ENCODE results near the gene SNCAIP.

The SNCAIP gene

DNA sequence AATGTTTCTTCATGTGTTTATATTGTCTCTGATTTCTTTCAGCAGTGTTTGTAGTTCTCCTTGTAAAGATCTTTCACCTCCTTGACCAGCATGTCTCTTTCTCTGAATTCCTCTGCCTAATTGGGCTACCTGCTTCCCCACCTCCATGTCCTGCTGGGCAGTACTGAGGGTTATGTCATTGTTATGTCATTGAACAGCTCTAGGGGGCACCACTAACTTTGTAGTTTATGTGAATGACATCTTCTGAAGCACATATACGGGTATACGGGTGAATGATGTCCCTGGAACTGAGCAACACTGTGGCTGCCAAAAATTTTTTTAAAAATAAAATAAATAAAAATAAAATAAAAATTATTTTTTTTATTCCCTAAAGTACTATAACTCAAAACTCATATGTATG, 16.9 kb upstream of the SNCAIP start:
- Histone ChIP-seq H3K9me3 (no peaks in the 10 kb centered on the region), H3K9ac (no peak overlapping the region), H3K36me3 (no peaks in the 10 kb centered on the region), H3K27me3 (no peaks in the 10 kb centered on the region), H3K4me1 (no peaks in the 10 kb centered on the region), H4K20me1 (no peaks in the 10 kb centered on the region), H3K4me3 (no peak overlapping the region), H3K4me2 (no peak overlapping the region), H3K27ac (no peak overlapping the region)
- TF ChIP-seq Cebpa-rat (IDR thresholded peaks at IDR 0.05) = no peak

DNA sequence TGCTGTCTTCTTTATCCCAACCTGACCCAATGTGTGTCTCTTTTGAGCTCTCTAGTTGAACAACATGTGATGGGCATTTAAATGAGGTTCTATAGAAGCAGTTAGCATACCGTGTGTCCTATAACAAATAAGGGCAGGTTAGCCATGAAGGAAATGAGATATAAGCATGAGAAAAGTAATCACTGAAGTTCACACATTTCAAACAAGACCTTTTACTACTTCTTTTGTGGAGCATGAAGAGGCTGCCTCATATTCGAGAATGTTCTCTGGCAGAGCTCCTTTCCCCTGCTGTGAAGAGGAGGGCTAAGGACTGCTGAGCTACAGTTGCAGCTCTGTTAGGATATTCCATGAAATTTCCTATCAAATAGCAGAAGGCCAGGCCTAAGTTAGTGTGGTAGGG, 15.2 kb upstream of the SNCAIP start:
- Histone ChIP-seq H3K27ac (no peak overlapping the region), H3K9me3 (no peaks in the 10 kb centered on the region), H3K9ac (no peak overlapping the region), H3K4me3 (no peak overlapping the region), H3K4me1 (no peaks in the 10 kb centered on the region), H3K27me3 (no peaks in the 10 kb centered on the region), H3K36me3 (no peaks in the 10 kb centered on the region), H3K4me2 (no peak overlapping the region), H4K20me1 (no peaks in the 10 kb centered on the region)
- TF ChIP-seq Cebpa-rat (IDR thresholded peaks at IDR 0.05) = no peak

DNA sequence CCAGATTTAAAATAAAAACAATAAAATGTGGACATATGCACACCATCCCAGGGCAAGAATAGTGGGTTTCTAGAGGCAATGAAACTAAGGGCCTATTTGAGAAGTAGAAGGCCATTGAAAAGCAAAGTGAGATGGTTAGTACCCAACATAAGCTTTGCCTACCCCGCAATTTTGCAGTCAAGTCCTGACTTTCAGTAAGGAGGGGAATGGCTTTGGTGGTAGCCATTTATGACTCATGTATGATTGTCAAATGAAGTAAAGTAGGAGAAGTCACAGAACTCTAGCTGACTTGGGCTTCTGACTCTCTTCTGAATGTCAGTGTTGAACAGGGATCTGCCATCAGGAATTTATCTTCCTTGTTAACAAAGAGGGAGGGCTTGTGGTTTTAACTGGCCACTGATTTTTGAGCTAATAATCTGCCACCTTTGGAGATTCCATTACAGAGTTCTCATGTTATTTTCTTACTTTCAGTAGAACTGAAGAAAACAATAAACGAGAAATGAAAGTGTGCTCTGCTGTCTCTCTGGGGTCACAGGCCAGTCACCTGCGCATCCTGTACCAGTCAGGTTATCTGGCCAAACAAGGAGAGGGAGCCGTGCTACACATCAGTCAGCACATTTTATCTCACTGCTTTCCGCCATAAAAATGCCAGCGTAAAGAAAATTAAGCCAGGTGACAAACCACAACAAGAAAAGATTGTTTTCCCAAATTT, 14.3 kb upstream of the SNCAIP start:
- Histone ChIP-seq H3K4me1 (no peaks in the 10 kb centered on the region), H3K27ac (no peak overlapping the region), H3K27me3 (no peaks in the 10 kb centered on the region), H3K36me3 (no peaks in the 10 kb centered on the region), H4K20me1 (no peaks in the 10 kb centered on the region), H3K9me3 (no peaks in the 10 kb centered on the region), H3K9ac (no peak overlapping the region), H3K4me2 (no peak overlapping the region), H3K4me3 (no peak overlapping the region)
- TF ChIP-seq Cebpa-rat (IDR thresholded peaks at IDR 0.05) = no peak

DNA sequence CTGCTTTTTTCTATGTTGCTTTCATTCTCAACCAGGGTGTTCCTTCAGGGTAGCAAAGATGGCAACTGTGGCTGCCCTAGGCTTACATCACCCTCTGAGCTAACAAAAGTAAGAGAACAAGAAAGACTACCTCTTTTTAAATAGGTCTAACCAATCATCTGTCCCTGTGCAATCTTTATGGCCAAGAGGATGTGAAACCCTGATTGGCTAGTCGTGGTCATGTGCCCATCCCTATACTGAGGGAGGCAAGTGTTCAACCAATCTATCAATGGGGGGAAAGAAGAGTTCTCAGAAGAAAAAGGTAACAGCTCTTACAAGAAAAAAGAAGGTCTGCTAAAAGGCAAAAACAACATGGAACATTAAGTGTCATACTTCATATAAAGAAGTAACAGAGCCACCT, 11.7 kb upstream of the SNCAIP start:
- H3K4me2 ChIP-seq = no peak overlapping the region
- H3K27ac ChIP-seq = no peak overlapping the region
- no peaks in the 10 kb centered on the region for H3K27me3 ChIP-seq

DNA sequence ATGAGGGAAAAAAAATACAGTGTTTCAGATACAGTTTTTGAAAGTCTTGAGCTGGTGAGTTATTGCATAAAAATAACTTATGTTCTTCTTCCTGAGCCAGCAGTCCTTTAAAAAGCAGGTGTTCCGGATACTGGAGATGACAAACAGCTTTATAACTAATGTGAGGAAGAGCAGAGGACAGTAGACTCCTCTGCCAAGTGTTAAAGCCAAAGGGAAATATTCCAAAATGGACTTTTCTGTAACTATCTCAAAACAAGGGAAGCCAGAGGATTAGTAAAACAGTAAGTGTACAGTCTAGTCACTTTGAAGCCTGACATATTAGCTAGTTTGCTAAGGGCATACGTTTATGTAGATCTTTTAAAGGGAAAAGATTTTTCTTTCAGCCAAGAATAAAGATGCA, 11.0 kb upstream of the SNCAIP start:
- Histone ChIP-seq H3K9me3 (no peaks in the 10 kb centered on the region), H3K9ac (no peak overlapping the region), H3K27me3 (no peaks in the 10 kb centered on the region), H3K4me1 (no peaks in the 10 kb centered on the region), H3K27ac (no peak overlapping the region), H3K4me3 (no peak overlapping the region), H3K4me2 (no peak overlapping the region), H3K36me3 (no peaks in the 10 kb centered on the region), H4K20me1 (no peaks in the 10 kb centered on the region)
- no peak for TF ChIP-seq Cebpa-rat (IDR thresholded peaks at IDR 0.05)

More for the DNA sequence above, 11.7 kb upstream of the SNCAIP start:
- no peaks in the 10 kb centered on the region for H4K20me1 ChIP-seq
- TF ChIP-seq Cebpa-rat (IDR thresholded peaks at IDR 0.05) = no peak
- no peak overlapping the region for H3K9ac ChIP-seq
- H3K4me3 ChIP-seq = no peak overlapping the region
- H3K4me1 ChIP-seq = no peaks in the 10 kb centered on the region
- H3K9me3 ChIP-seq = no peaks in the 10 kb centered on the region
- H3K36me3 ChIP-seq = no peaks in the 10 kb centered on the region

DNA sequence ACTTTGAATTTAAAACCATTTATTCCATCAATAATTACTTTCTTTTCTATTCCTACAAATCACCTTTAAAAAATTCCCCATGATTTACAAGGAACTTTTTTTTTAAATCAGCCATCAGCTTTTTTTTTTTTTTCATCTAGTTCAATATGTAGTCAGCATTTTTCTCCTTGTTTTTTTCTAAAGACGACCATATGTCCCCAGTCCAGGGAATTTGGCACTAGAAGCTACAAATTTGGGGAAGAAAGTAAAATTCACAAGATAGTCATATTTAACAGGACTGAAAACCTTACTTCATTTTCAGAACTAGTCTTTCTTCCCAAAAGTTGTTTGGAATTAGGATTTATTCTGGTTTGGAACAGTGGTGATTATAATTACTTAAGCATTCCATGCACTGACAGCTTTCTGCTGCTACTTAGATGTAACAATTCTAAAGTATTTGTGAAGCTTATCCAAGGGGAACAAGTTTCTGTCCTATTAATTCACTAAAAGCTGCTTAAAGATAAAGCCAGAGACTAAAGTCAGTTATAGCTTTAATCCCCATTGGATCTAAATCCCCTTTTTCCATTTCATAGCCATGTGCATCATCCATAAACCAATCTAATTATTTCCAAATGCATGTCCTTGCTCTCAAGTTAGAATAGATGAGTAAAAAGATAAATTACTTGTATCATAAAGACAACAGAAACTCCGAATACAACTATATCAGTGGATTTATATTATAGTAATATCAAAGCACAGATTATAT, 7.4 kb upstream of the SNCAIP start:
- Histone ChIP-seq H3K4me2 (no peak overlapping the region), H3K36me3 (no peaks in the 10 kb centered on the region), H4K20me1 (no peaks in the 10 kb centered on the region), H3K27me3 (no peaks in the 10 kb centered on the region; the same call in 1 of the 2 replicates), H3K9ac (no peak overlapping the region), H3K4me1 (no peaks in the 10 kb centered on the region), H3K27ac (no peak overlapping the region), H3K4me3 (no peak overlapping the region), H3K9me3 (no peaks in the 10 kb centered on the region)
- no peak for TF ChIP-seq Cebpa-rat (IDR thresholded peaks at IDR 0.05)

DNA sequence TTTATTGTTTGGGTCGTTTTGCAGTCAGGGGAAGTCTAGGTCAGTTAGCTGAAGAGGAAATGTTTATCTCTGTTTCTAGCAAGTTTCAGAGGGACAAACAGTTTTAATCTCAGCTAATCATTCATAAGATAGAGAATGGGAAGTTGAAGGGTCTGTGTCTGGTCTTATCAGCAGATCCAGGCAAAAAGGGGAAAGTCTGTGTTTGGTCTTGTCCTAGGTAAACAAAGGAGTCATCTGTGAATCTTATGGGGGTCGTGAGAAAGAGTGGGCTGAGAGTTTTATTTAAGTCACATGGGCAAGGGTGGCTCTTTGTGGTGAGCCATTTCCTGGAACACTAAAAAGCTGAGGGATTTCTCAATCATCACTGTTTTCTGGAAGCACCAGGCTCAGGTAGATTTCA, 5.6 kb upstream of the SNCAIP start:
- H3K9ac ChIP-seq = no peak overlapping the region
- no peaks in the 10 kb centered on the region for H3K36me3 ChIP-seq
- H3K9me3 ChIP-seq = 0 out of 2 replicates have a peak, but pooled peaks cover under 1% of the 10 kb centered on the region
- H3K4me3 ChIP-seq = no peak overlapping the region
- H3K4me1 ChIP-seq = no peaks in the 10 kb centered on the region
- H3K27ac ChIP-seq = no peak overlapping the region
- H4K20me1 ChIP-seq = no peaks in the 10 kb centered on the region
- peaks cover 12% of the 10 kb centered on the region for H3K27me3 ChIP-seq
- no peak overlapping the region for H3K4me2 ChIP-seq
- no peak for TF ChIP-seq Cebpa-rat (IDR thresholded peaks at IDR 0.05)

DNA sequence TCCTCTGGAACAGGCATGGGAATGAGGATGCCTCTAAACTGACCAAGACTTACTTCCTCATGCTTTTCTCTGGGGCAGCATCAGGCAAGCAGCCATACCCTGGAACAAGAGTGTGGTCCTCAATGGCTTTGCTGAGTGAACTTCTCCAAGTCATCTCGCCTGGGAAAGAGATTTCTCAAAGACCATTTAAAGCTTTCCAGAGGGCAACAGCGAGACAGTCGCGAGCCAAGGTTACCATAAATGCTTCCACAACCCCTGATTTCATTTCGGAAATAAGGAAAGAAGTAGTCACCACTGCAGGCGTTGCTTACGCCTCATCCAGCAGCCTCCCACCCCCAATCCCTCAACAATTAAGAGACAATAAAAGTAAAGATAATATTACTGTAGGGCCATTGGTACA, 1.1 kb upstream of the SNCAIP start:
- H3K4me3 ChIP-seq = no peak overlapping the region
- no peaks in the 10 kb centered on the region for H4K20me1 ChIP-seq
- peaks cover 42% of the 10 kb centered on the region for H3K27me3 ChIP-seq
- H3K4me2 ChIP-seq = no peak overlapping the region
- H3K36me3 ChIP-seq = no peaks in the 10 kb centered on the region
- no peak overlapping the region for H3K27ac ChIP-seq
- H3K9me3 ChIP-seq = peaks cover 14% of the 10 kb centered on the region; the same call in 1 of the 2 replicates
- TF ChIP-seq Cebpa-rat (IDR thresholded peaks at IDR 0.05) = no peak
- H3K4me1 ChIP-seq = no peaks in the 10 kb centered on the region
- H3K9ac ChIP-seq = no peak overlapping the region

DNA sequence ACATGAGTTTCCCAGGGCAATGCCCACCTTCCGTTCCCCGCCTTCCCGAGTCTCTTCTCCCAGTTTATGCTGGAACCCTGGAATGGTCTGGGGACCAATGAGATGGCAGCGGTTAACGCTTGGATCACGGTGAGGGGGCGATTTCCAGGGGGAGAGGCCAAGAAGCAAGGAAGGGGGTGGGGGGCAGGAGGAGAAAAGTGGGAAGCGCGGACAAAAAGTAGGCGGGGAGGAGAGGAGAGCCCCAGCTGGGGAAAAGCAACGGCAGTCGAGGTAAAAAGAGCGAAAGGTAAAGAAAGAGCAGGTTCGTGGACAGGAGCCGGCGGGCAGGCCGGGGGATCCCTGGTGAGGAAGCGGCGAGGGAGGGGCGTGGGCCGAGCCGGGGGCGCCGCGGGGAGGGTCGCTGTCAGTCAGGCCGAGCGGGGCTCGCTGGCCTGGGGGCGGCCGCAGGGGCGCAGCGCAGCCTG, 508 bp upstream of the SNCAIP start:
- Histone ChIP-seq H3K27me3 (peaks cover 42% of the 10 kb centered on the region), H4K20me1 (no peaks in the 10 kb centered on the region), H3K36me3 (no peaks in the 10 kb centered on the region), H3K9me3 (peaks cover 14% of the 10 kb centered on the region; the same call in 1 of the 2 replicates), H3K27ac (no peak overlapping the region), H3K4me1 (no peaks in the 10 kb centered on the region), H3K4me3 (peak overlapping the region; percentile 61), H3K4me2 (peak overlapping the region; percentile 79), H3K9ac (no peak overlapping the region)
- TF ChIP-seq Cebpa-rat (IDR thresholded peaks at IDR 0.05) = no peak
